GM12801 (cell line): ENCODE results near the gene SLC1A3.

Experiments used
- TF ChIP-seq, protein P1 (sequence below): IDR thresholded peaks from one replicate; pipeline ENCODE4 v1.5.1; 2011; ENCODE audit warnings: control low read depth; ENCODE audit not compliant: insufficient read length; ENCODE audit errors: extremely low read depth

The SLC1A3 gene

DNA sequence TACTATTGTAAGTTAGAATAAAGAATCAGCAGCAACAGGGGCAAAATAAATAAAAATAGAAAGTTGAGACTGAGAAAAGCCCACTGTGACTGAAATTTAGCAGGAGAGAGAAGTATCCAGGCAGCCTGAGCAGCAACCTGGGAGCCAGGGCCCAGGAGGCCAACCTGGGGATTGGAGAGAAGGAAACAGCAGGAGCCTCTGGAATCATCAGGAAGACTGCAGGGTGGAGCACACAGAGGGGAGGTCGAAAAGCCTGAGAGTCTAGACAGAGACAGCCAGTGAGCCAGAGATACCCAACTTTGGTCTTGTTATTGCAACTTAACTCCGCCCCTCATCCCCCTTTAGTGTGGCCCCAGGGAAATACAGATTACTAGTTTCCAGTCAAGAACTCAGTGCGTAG, 98.6 kb downstream of the SLC1A3 start:
- TF ChIP-seq, protein P1, sequence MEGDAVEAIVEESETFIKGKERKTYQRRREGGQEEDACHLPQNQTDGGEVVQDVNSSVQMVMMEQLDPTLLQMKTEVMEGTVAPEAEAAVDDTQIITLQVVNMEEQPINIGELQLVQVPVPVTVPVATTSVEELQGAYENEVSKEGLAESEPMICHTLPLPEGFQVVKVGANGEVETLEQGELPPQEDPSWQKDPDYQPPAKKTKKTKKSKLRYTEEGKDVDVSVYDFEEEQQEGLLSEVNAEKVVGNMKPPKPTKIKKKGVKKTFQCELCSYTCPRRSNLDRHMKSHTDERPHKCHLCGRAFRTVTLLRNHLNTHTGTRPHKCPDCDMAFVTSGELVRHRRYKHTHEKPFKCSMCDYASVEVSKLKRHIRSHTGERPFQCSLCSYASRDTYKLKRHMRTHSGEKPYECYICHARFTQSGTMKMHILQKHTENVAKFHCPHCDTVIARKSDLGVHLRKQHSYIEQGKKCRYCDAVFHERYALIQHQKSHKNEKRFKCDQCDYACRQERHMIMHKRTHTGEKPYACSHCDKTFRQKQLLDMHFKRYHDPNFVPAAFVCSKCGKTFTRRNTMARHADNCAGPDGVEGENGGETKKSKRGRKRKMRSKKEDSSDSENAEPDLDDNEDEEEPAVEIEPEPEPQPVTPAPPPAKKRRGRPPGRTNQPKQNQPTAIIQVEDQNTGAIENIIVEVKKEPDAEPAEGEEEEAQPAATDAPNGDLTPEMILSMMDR: no peak

DNA sequence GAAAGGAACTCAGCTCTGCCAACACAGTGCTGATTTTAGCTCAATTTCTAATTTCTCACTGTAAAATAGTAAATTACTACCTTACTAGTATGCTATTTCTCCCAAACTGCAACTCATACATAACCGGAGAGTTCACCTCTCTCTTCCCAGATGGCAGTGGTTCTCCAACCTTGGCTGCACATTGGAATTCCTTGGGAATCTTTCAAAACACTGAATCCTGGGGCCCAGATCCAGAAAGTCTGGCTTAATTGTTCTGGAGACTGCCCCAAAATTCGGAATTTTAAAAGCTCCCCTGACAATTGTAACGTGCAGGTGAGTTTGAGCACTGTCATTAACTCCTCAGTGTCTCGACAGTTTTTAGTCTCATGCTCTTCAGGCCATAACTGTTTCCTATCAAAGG, 100.3 kb downstream of the SLC1A3 start:
- TF ChIP-seq, protein P1: no peak

DNA sequence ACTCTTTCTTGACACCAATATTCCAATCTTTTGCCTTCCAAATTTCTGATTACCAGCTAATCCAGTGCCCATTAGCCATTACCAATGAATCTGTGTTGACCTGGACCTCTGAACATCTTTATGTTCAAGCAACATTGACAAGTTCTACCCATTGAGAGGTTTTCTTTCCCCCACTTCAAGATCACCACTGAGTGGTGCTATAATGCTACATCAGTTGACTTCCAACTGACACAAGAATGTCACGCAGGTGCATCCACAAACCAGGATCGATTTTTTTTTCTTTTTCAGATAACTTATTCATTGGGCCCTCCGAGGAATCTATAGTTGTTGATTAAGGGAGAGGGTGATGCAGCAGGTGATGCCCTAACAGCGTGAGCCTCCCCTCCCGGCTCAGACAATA, 102.6 kb downstream of the SLC1A3 start:
- TF ChIP-seq, protein P1: no peak

DNA sequence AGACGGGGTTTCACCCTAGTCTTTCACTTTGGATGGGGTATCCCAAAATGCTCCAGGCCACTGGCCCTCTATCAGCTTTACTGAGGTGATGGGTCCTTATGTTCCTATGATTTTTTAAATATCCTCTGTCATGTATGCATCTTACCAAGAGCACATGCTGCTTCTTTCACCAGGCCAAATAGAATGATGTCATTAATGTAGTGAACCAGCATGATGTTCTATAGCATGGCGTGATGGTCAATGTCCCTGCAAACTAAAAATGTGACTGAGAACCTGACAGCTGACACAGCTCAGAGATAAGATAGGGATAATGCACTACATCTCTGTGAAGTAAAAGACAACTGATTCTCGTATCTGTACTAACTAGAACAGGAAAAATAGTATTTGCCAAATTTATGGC, 103.6 kb downstream of the SLC1A3 start:
- TF ChIP-seq, protein P1: no peak

DNA sequence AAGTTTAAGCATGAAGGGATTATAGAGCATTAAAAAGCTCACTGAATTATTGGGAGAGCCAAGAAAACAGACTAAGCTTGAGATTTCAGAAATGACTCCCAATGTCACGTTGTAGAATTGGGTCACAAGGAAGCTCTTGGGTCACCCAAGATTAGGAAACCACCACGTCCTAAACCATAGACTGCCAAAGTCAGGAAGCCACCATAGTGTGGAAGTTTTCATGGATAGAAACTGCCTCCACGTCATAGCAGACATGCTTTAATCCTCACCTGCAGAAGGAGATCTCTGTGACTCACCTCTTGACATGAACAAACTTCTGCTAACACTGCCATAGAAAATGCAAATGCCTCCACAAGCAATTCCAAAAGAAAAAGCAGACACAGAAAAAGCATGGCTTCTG, 106.3 kb downstream of the SLC1A3 start:
- TF ChIP-seq, protein P1: no peak

DNA sequence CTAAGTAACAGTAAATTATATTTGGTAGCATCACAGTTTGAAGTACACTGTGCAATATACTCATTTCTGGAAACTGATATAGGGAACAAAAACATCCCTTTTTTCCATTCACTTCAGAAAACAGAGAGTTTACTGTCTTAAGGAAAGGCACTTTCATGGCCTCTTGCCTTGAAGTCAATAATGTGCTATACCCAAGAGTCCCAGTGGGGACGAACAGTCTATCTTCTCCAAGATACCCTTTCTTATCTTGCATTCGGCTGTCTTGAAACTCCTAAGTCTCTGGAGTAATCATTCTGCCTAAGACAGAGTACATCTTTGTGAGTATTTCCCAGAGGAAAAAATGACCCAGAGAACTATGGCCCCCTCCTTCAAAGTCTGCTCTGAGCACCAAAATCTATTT, 107.1 kb downstream of the SLC1A3 start:
- TF ChIP-seq, protein P1: no peak

DNA sequence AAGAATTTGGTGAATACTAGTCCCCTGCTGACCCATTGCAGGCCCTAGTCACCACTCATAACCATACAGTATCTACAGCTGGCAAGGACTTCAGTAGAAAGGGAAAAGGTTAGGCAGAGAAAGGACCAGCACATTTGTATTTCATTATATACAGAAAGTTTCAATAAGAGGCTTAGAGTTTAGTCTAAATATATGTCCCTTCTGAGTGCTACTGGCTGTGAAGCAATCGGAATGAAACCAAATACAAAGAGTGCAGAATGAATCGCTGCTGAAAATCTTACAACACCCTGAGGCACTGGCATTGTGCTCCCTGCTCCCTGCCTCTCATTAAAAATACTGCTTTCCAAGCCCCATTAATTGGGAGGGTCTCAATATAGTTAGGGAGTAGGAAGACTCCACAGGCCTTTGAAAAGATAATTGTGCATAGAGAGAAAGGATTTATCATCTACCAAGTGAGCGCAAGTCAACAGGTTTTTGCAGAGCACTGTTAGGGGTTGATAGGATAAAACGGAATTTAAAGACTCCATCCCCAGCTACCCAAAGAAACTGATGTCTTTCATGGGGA, 110.8 kb downstream of the SLC1A3 start:
- TF ChIP-seq, protein P1: no peak
